AG09309 (cell line): ENCODE results near the gene MBD4.

ENCODE experiments used
- DNase-seq: peaks from one replicate; pipeline ENCODE4 v3.0.0-alpha.2; 2010; ENCODE audit warnings: low read depth
- H3K4me3 ChIP-seq: 2 replicates; pipeline ENCODE4 v1.5.1; 2011; ENCODE audit warnings: mild to moderate bottlenecking, low read depth, low read length, moderate library complexity; ENCODE audit not compliant: control insufficient read depth
- CTCF ChIP-seq: IDR thresholded peaks from 2 replicates; pipeline ENCODE4 v1.5.1; 2011; ENCODE audit warnings: mild to moderate bottlenecking, low read depth, low read length, inconsistent platforms; ENCODE audit not compliant: insufficient read depth, control insufficient read depth; ENCODE audit errors: missing control alignments

Gene MBD4

DNA sequence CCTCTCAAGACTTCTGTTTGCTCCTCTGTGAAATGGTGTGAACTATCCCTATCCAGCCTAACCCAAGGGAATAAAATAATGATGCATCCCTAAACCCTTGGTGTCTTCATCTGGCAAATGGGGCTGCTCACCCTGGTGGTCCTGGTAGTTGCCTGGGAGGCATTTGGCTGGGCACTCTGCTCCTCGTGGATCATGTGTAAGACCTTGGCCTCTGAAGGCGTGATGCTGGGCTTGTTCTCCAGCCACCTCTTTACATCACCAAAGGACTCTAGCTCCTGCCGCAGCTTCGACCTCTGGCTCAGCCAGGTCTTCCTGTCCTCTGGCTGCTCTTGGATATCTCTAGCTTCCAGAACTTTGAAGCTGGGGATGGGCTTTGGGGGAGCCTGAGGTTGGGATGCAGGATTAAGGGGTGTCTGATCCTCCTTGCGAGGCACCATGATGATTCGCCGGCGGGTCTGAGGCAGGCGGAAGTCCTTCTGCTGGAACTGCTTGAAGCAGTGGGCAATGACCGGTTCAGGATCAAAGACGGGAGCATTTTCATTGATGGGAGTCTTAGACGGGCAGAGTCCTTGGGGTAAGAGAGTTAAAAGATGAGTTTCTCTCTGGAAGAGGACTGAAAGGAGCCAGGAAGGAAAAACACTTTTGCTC is 18.4 kb downstream of the MBD4 start:
- no peak for TF ChIP-seq CTCF
- DNase-seq = no peak
- no peak overlapping the region for H3K4me3 ChIP-seq

GRCh38 chr3:129419476-129419875 is 20.3 kb downstream of the MBD4 start:
- TF ChIP-seq CTCF = no peak
- H3K4me3 ChIP-seq = no peak overlapping the region
- no peak for DNase-seq

- no peak for DNase-seq
- TF ChIP-seq CTCF = no peak
- H3K4me3 ChIP-seq = no peak overlapping the region
Measured at GRCh38 chr3:129418041-129418973, 21.4 kb downstream of the MBD4 start.

DNA sequence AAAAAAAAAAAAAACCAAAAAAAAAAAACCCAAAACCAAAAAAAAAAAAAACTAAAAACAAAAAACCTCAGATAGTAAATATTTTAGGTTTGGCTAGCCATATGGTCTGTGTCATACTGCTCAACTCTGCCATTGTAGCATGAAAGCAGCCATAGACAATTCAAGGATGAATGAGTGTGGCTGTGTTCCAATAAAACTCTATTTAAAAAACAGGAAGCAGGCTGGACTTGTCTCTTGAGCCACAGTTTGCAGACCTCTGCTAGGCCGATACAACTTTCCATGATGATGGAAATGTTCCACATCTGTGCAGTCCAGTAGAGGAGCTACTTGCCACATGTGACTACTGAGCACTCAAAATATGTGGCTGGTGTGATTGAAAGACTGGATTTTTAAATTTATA is 22.4 kb downstream of the MBD4 start:
- DNase-seq = no peak
- no peak for TF ChIP-seq CTCF
- no peak overlapping the region for H3K4me3 ChIP-seq

DNA sequence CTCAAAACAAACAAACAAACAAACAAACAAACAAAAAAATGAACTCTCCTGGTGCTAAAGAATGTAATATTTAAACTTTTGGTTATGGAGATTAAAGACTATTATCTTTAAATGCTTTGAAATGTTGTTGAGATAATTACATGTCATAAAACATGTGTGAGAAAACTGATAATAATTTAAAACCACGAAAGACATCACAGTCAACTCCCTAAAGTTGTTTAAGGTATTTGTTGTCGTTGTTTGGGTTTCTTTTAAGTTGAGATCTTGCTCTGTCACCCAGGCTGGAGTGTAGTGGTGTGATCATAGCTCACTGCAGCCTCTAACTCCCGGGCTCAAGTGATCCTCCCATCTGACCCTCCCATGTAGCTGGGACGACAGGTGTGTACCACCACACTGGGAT is 23.3 kb downstream of the MBD4 start:
- DNase-seq = no peak
- TF ChIP-seq CTCF = no peak
- H3K4me3 ChIP-seq = no peak overlapping the region

- no peak for TF ChIP-seq CTCF
- H3K4me3 ChIP-seq = no peak overlapping the region
- no peak for DNase-seq
Measured at GRCh38 chr3:129415830-129416229, 23.9 kb downstream of the MBD4 start.
